K562 (cell line): ENCODE data around the gene PIGK. TPM values are rescaled to one million over a fixed set of nuclear protein-coding genes. Genes with fewer than 3 reads are reported as not detected.

Experiments
- ATAC-seq: fragments of 200-7000 bp; cut with Tn5 transposase; 3 replicates; pipeline ENCODE4 v1.9.1; 2020; ENCODE audit warnings: moderate library complexity
- BruUV-seq: library from RNA; stranded (reverse); fragments of 400-500 nt; replicated peaks from 2 replicates; lab custom pipeline; 2021; lab: Mats Ljungman, UMichigan
- CTCF ChIA-PET: fragments of 300-600 bp; formaldehyde crosslinking; extraction: SDS; loops from one replicate; lab custom pipeline; 2021; ENCODE audit warnings: low intra/inter-chr PET ratio; lab: Yijun Ruan, JAX
- POLR2A ChIA-PET: fragments of 300-600, 350-650 bp; sonication (Branson Sonifier 250); formaldehyde crosslinking; extraction: SDS; loops from one replicate; lab custom pipeline; 2021; ENCODE audit warnings: antibody characterized with exemption, inconsistent platforms; lab: Yijun Ruan, JAX
- DNase-seq, 4 experiments: peaks; one replicate each; pipeline versions ENCODE4 v3.0.0 to v3.0.0-alpha.2; 2011 to 2018; ENCODE audit warnings: low spot score in 3 of 4, mixed read lengths in 3 of 4; ENCODE audit errors: extremely low read depth in 1 of 4
- FAIRE-seq: peaks from 2 replicates; lab custom pipeline; 2011; peaks lifted over from hg19 to GRCh38; lab: Jason Lieb, UNC
- H2AFZ ChIP-seq: 2 replicates; pipeline ENCODE4 v1.6.0; 2011; ENCODE audit warnings: low read depth, low read length, control low read depth, inconsistent platforms
- H3K27ac ChIP-seq: fragments of 200-600 bp; 3 replicates; pipeline ENCODE4 v1.8.0; 2011; ENCODE audit warnings: low read depth, mild to moderate bottlenecking, control low read depth, inconsistent platforms, low read length, moderate library complexity, mixed read lengths; ENCODE audit errors: extremely low read depth
- H3K27me3 ChIP-seq, 2 experiments: fragments of 300-600 bp in 1 of 2; 2 replicates in 1 of 2; 3 replicates in 1 of 2; pipeline versions ENCODE4 v1.6.0 to v1.8.0; 2011; ENCODE audit warnings: inconsistent platforms in 2 of 2, low read length in 2 of 2, mild to moderate bottlenecking in 1 of 2, mixed read lengths in 1 of 2, moderate library complexity in 1 of 2; ENCODE audit not compliant: control insufficient read depth in 2 of 2, insufficient read depth in 2 of 2
- H3K36me3 ChIP-seq: fragments of 300-600 bp; 3 replicates; pipeline ENCODE4 v1.8.0; 2011; ENCODE audit warnings: mild to moderate bottlenecking, low read length, inconsistent platforms; ENCODE audit not compliant: control insufficient read depth, insufficient read depth
- H3K4me1 ChIP-seq, 2 experiments: fragments of 200-600 bp in 1 of 2; replicated peaks in 1 of 2; 2 replicates in 1 of 2; 3 replicates in 1 of 2; pipeline versions ENCODE4 v1.5.1 to v1.8.0; 2011; ENCODE audit warnings: inconsistent platforms in 2 of 2, low read length in 2 of 2, mild to moderate bottlenecking in 1 of 2, mixed read lengths in 1 of 2, moderate library complexity in 1 of 2; ENCODE audit not compliant: control insufficient read depth in 2 of 2, insufficient read depth in 2 of 2
- H3K4me2 ChIP-seq: 2 replicates; pipeline ENCODE4 v1.6.1; 2011; ENCODE audit warnings: low read length, control low read depth, inconsistent platforms, mixed read lengths; ENCODE audit not compliant: insufficient read depth
- H3K4me3 ChIP-seq: fragments of 200-600 bp; sonication (generic), shearing (Covaris generic); 2 replicates; pipeline ENCODE4 v1.5.1; 2016; ENCODE audit warnings: control low read depth, inconsistent platforms
- H3K79me2 ChIP-seq: fragments of 200-600 bp; 3 replicates; pipeline ENCODE4 v1.8.0; 2011; ENCODE audit warnings: low read length, inconsistent platforms; ENCODE audit not compliant: control insufficient read depth, insufficient read depth
- H3K9ac ChIP-seq, 2 experiments: 2 replicates each; pipeline versions ENCODE4 v1.6.0 to v1.6.1; 2011; ENCODE audit warnings: low read depth in 2 of 2, low read length in 2 of 2, control low read depth in 1 of 2, inconsistent platforms in 1 of 2, mild to moderate bottlenecking in 1 of 2, mixed read lengths in 1 of 2; ENCODE audit not compliant: insufficient read depth in 1 of 2
- H3K9me1 ChIP-seq: one replicate; pipeline ENCODE4 v1.6.0; 2011; ENCODE audit warnings: inconsistent platforms, mild to moderate bottlenecking, low read length, moderate library complexity; ENCODE audit not compliant: control insufficient read depth, insufficient read depth
- H3K9me3 ChIP-seq: replicated peaks from 2 replicates; pipeline ENCODE4 v1.5.1; 2011; ENCODE audit warnings: low read depth, low read length, inconsistent platforms; ENCODE audit not compliant: control insufficient read depth, insufficient read depth
- H4K20me1 ChIP-seq: replicated peaks from 2 replicates; pipeline ENCODE4 v1.6.1; 2011; ENCODE audit warnings: low read length, inconsistent platforms, mixed read lengths; ENCODE audit not compliant: control insufficient read depth, insufficient read depth
- FIP1L1 ChIP-seq: fragments of 200-400 bp; formaldehyde crosslinking; IDR thresholded peaks from 2 replicates; pipeline ENCODE4 v1.6.1; 2018; ENCODE audit warnings: mild to moderate bottlenecking, low read depth, low read length; ENCODE audit not compliant: poor library complexity, severe bottlenecking
- FOXA3 ChIP-seq, 2 experiments: fragments of 450-650 bp in 1 of 2; sonication (generic) in 1 of 2; formaldehyde crosslinking; IDR thresholded peaks in 1 of 2; conservative IDR thresholded peaks in 1 of 2; 2 replicates each; pipeline versions ENCODE4 v1.4.0 to v1.8.0; 2020 to 2022; ENCODE audit warnings: mild to moderate bottlenecking in 2 of 2, missing genetic modification reagents in 1 of 2
- HMGXB4 ChIP-seq: sonication (generic); formaldehyde crosslinking; IDR thresholded peaks from 2 replicates; pipeline ENCODE4 v1.8.1; 2023; ENCODE audit warnings: mild to moderate bottlenecking, missing genetic modification reagents
- KDM4B ChIP-seq, 2 experiments: fragments of 450-650 bp in 1 of 2; sonication (generic) in 1 of 2; IDR thresholded peaks; 2 replicates each; pipeline ENCODE4 v1.6.1; 2016 to 2017; ENCODE audit warnings: borderline replicate concordance in 2 of 2, antibody characterized with exemption in 1 of 2, low read depth in 1 of 2, mild to moderate bottlenecking in 1 of 2
- MECOM ChIP-seq: fragments of 250-450 bp; sonication (Bioruptor Pico); IDR thresholded peaks from 2 replicates; pipeline ENCODE4 v1.8.0; 2022; ENCODE audit warnings: inconsistent platforms
- NFATC3 ChIP-seq: fragments of 450-650 bp; IDR thresholded peaks from 2 replicates; pipeline ENCODE4 v1.6.1; 2017; ENCODE audit warnings: mild to moderate bottlenecking
- RHOXF2B ChIP-seq: fragments of 250-450 bp; sonication (Bioruptor Pico); conservative IDR thresholded peaks from 2 replicates; pipeline ENCODE4 v1.5.1; 2021
- ZBTB2 ChIP-seq: fragments of 450-650 bp; IDR thresholded peaks from 2 replicates; pipeline ENCODE4 v1.6.1; 2016; ENCODE audit warnings: antibody characterized with exemption
- ZNF143 ChIP-seq: sonication (generic); formaldehyde crosslinking; IDR thresholded peaks from 2 replicates; pipeline ENCODE4 v1.9.0; 2022; ENCODE audit warnings: mild to moderate bottlenecking, missing genetic modification reagents
- ZNF197 ChIP-seq: fragments of 200-800 bp; sonication (Bioruptor generic); IDR thresholded peaks from 2 replicates; pipeline ENCODE4 v1.6.1; 2016; ENCODE audit warnings: low read depth, missing genetic modification characterization, missing compliant biosample characterization
- ZNF263 ChIP-seq: sonication (generic); formaldehyde crosslinking; IDR thresholded peaks from 2 replicates; pipeline ENCODE4 v1.8.0; 2022; ENCODE audit warnings: mild to moderate bottlenecking, missing genetic modification reagents, borderline replicate concordance
- ZNF655 ChIP-seq: fragments of 250-450 bp; sonication (Bioruptor Pico); IDR thresholded peaks from 2 replicates; pipeline ENCODE4 v1.5.0; 2021
- WGBS: fragments of 100-300 bp; shearing (Covaris generic); methylation state at CpG from one replicate; pipeline ENCODE4 v1.1.6; 2016; ENCODE audit warnings: low coverage, mixed read lengths; ENCODE audit not compliant: insufficient coverage; ENCODE audit errors: missing lambda C conversion rate; 5-methylcytosine and 5-hydroxymethylcytosine counted together
- in situ Hi-C: fragments of 300-500 bp; cut with MboI; formaldehyde crosslinking; loops from 4 replicates; pipeline ENCODE4 v1.15.0; 2018; ENCODE audit warnings: inconsistent platforms, mixed read lengths
- intact Hi-C: fragments of 100-400 bp; cut with micrococcal nuclease; formaldehyde crosslinking; loops from 2 replicates; pipeline ENCODE4 v1.14.2; 2022
- polyA plus RNA-seq, 8 experiments: library from polyadenylated mRNA; depleted of rRNA in 4 of 8; stranded (reverse) in 5 of 8; unstranded in 3 of 8; fragments of >200 nt; fragmentation: Nextera tagmentation in 2 of 8; fragmentation: Illumina TruSeq in 1 of 8; extraction: Ambion mirVana in 2 of 8; extraction: Trizol in 1 of 8; gene quantifications; 2 replicates each; pipeline versions ENCODE4 v1.2.1 to v1.2.3, GENCODE V29; 2011 to 2014; ENCODE audit warnings: inconsistent platforms in 1 of 8, missing spikeins in 1 of 8
- total RNA-seq, 7 experiments: library from RNA; depleted of rRNA in 6 of 7; stranded (reverse); fragments of >200 nt in 6 of 7; fragmentation: Illumina TruSeq in 2 of 7; extraction: Trizol in 2 of 7; gene quantifications; 2 replicates each; pipeline versions ENCODE4 v1.2.1 to v1.2.3, GENCODE V29; 2011 to 2021; ENCODE audit warnings: low replicate concordance in 1 of 7

Gene PIGK
- total and polyA plus RNA-seq, 9 of the 15 experiments (the other 6 are each of a cell fraction or from before 2014, with no cell fraction given), result 15.7 to 59.5 (median 29.9) TPM

GRCh38 chr1:77056525-77056924, 162.7 kb downstream of the PIGK start:
- Histone ChIP-seq H3K4me1 (no peaks in the 10 kb centered on the region), H2AFZ (no peak overlapping the region), H4K20me1 (no peaks in the 10 kb centered on the region), H3K79me2 (no peaks in the 10 kb centered on the region), H3K9me3 (no peaks in the 10 kb centered on the region), H3K4me3 (no peak overlapping the region), H3K4me2 (no peak overlapping the region), H3K27me3 (no peaks in the 10 kb centered on the region; a peak in 1 of 5 replicates), H3K36me3 (no peaks in the 10 kb centered on the region), H3K9ac (no peak overlapping the region), H3K27ac (no peak overlapping the region), H3K9me1 (no peaks in the 10 kb centered on the region)
- POLR2A ChIA-PET, result no interaction called here
- in situ Hi-C loops (no loop called here), intact Hi-C loops (no loop called here)
- BruUV-seq, result no TSS peak
- no peak for TF ChIP-seq HMGXB4 (CRISPR knock-in tag)
- DNase-seq, result no peak
- no peak for ATAC-seq
- WGBS, result under 1% methylated on average over 7 of the region's 7 CpGs
- no peak for FAIRE-seq
- CTCF ChIA-PET, result no interaction called here

- intact Hi-C loops (no loop called here), in situ Hi-C loops (no loop called here)
- BruUV-seq, result no TSS peak
- POLR2A ChIA-PET, result no interaction called here
- ATAC-seq (no peak), DNase-seq (no peak), FAIRE-seq (no peak)
- Histone ChIP-seq H3K4me1 (no peaks in the 10 kb centered on the region), H3K79me2 (no peaks in the 10 kb centered on the region), H3K9ac (no peak overlapping the region), H3K27ac (no peak overlapping the region), H3K27me3 (no peaks in the 10 kb centered on the region; a peak in 1 of 5 replicates), H3K4me2 (no peak overlapping the region), H4K20me1 (no peaks in the 10 kb centered on the region), H3K9me3 (no peaks in the 10 kb centered on the region), H2AFZ (no peak overlapping the region), H3K4me3 (no peak overlapping the region), H3K36me3 (no peaks in the 10 kb centered on the region), H3K9me1 (no peaks in the 10 kb centered on the region)
- CTCF ChIA-PET, result no interaction called here
- 0% methylated on average over 1 of the region's 1 CpG for WGBS
- TF ChIP-seq RHOXF2B (no peak), ZBTB2 (no peak), FIP1L1 (no peak), KDM4B (IDR thresholded peaks at IDR 0.05; ENCODE audit: borderline replicate concordance in 2 of 2, low read depth in 1 of 2) (no peak), FOXA3 (CRISPR knock-in tag; conservative IDR thresholded peaks at IDR 0.05 in 1 of 2, IDR thresholded peaks at IDR 0.05 in 1 of 2) (no peak), ZNF197 (no peak), ZNF655 (CRISPR knock-in tag) (no peak), NFATC3 (no peak), MECOM (no peak), ZNF263 (CRISPR knock-in tag) (no peak), ZNF143 (CRISPR knock-in tag) (no peak)
Measured at GRCh38 chr1:77051425-77051824, 167.8 kb downstream of the PIGK start.
